Spleen (tissue), 11 donors: ENCODE measurements around the gene KRT71. TPM values are rescaled to one million over a fixed set of nuclear protein-coding genes. Genes with fewer than 3 reads are reported as not detected.

Experiments used
- DNase-seq: peaks from one replicate; pipeline ENCODE4 v3.0.0-alpha.2; 2020
- H3K27ac ChIP-seq, 8 donors: fragments of 200-600 bp; sonication (generic) in 7 of 8; 1 replicate in 4 of 8; 2 replicates in 4 of 8; pipeline versions ENCODE4 v1.5.0 to v1.8.0; 2016 to 2021; ENCODE audit warnings: inconsistent platforms in 4 of 8, mild to moderate bottlenecking in 4 of 8, moderate library complexity in 1 of 8
- H3K27me3 ChIP-seq, 7 donors: fragments of 200-600 bp; sonication (generic) in 6 of 7; replicated peaks in 1 of 7; 1 replicate in 4 of 7; 2 replicates in 3 of 7; pipeline versions ENCODE4 v1.5.0 to v1.8.0; 2016 to 2021; ENCODE audit warnings: inconsistent platforms in 3 of 7, mild to moderate bottlenecking in 1 of 7
- H3K36me3 ChIP-seq, 6 donors: fragments of 200-600 bp; sonication (generic) in 5 of 6; 1 replicate in 4 of 6; 2 replicates in 2 of 6; pipeline versions ENCODE4 v1.5.0 to v1.8.0; 2016 to 2021; ENCODE audit warnings: inconsistent platforms in 2 of 6
- H3K4me1 ChIP-seq, 6 donors: fragments of 200-600 bp; sonication (generic) in 5 of 6; 1 replicate in 3 of 6; 2 replicates in 3 of 6; pipeline versions ENCODE4 v1.5.0 to v1.8.0; 2016 to 2021; ENCODE audit warnings: inconsistent platforms in 3 of 6
- H3K4me3 ChIP-seq, 8 donors: fragments of 200-600 bp; sonication (generic) in 7 of 8; 1 replicate in 4 of 8; 2 replicates in 4 of 8; pipeline versions ENCODE4 v1.5.0 to v1.8.0; 2016 to 2021; ENCODE audit warnings: inconsistent platforms in 4 of 8, mild to moderate bottlenecking in 4 of 8, moderate library complexity in 2 of 8
- H3K9me3 ChIP-seq, 8 donors: fragments of 200-600 bp; sonication (generic) in 7 of 8; 1 replicate in 4 of 8; 2 replicates in 4 of 8; pipeline versions ENCODE4 v1.5.0 to v1.8.0; 2016 to 2021; ENCODE audit warnings: inconsistent platforms in 4 of 8
- POLR2A ChIP-seq, 3 donors: fragments of 450-650 bp; IDR thresholded peaks; one replicate each; pipeline ENCODE4 v1.5.1; 2017; ENCODE audit warnings: antibody characterized with exemption in 3 of 3, mild to moderate bottlenecking in 1 of 3
- POLR2AphosphoS5 ChIP-seq, 3 donors: sonication (generic); formaldehyde crosslinking; IDR thresholded peaks; one replicate each; pipeline ENCODE4 v1.5.1; 2017; ENCODE audit warnings: antibody characterized with exemption in 3 of 3
- WGBS, 5 donors: extraction: QIAGEN DNeasy Blood & Tissue Kit in 3 of 5; methylation state at CpG; one replicate each; pipeline versions ENCODE4 v1.1.5 to v1.1.7; 2013 to 2018; 5-methylcytosine and 5-hydroxymethylcytosine counted together
- intact Hi-C: fragments of 100-400 bp; cut with DNase I; formaldehyde crosslinking; loops from one replicate; pipeline ENCODE4 v1.15.0; 2023; ENCODE audit warnings: low total_unique reads
- polyA plus RNA-seq, 3 donors: library from polyadenylated mRNA; stranded (reverse); fragments of 200-250 nt; gene quantifications; one replicate each; pipeline ENCODE4 v1.2.1, GENCODE V29; 2013
- total RNA-seq, 7 donors: library from RNA; depleted of rRNA in 3 of 7; stranded (reverse); fragments of >200 nt in 3 of 7; fragmentation: NEBNext Ultra II Directional in 4 of 7; extraction: Animal tissue kit (Norgen Biotek cat#: 25700) in 4 of 7; gene quantifications; one replicate each; pipeline versions ENCODE4 v1.1.0 to v1.2.1, GENCODE V29; 2016 to 2021
- TF ChIP-seq, protein P1 (sequence below), 11 experiments: fragments of 200-600 bp in 7 of 11; fragments of 450-650 bp in 4 of 11; sonication (generic) in 4 of 11; IDR thresholded peaks in 8 of 11; conservative IDR thresholded peaks in 3 of 11; 1 replicate in 7 of 11; 2 replicates in 4 of 11; pipeline versions ENCODE4 v1.4.0 to v1.8.0; 2016 to 2021; ENCODE audit warnings: antibody characterized with exemption in 11 of 11, inconsistent platforms in 4 of 11, mild to moderate bottlenecking in 1 of 11
- donor health status: healthy with polysubstance abuse.
- donor health status: DM: no; HTN: no; CAD: no; lungs with moderate emphysema.
- donor health status: DM: no; HTN: no; CAD: no.
- donor health status: Bipolar disorder and iron deficiency.
- donor health status: healthy.
- donor health status: DM: no; HTN: no; CAD: no.
- donor health status: DM: yes; HTN: yes; CAD: no.

Gene KRT71
- total and polyA plus RNA-seq, 10 donors, result not detected

DNA sequence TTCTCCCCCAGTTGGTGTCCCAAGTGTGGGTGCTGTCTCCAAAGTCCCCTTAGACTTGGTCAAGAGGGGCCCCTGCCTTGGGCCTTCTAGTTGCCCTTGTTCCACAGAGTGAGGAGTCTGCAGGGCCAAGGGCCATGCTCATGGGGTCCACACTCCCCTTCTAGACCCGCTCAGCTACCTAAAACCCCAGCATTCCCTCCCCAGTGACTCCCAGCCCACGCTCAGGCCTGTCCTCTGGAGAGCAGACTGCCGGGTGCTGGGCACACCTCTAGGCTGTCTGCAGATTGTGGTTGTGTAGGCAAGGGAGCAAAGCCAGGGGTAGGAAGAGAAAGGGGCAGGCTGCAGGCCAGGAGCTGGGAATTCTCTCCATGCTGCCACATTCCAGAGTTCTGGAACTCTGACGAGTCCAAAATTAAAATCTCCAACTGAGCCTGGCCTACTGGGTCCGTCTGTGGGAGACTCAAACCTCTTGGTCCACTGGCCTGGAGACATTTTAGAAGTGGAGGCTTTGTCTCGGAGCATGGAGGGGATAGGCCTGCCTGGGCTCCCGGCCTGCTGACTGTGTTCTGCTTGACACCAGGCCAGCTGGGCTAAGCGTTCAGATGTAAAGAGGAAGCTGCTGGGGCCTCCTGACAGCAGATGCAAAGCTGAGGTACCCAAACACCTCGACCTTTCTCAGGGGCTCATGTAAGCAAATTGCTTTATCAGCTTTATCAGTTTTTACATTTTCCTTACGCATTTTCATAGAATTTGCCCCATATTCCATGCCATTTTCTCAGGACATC is 19.1 kb downstream of the KRT71 start:
- Histone ChIP-seq H3K27ac (peak overlapping the region in 1 of 8 donors; percentile 22), H3K9me3 (no peaks in the 10 kb centered on the region), H3K27me3 (peaks cover 0 to 8% (median 0%) of the 10 kb centered on the region in 7 donors), H3K4me1 (peaks cover 0 to 12% (median 0%) of the 10 kb centered on the region in 6 donors), H3K36me3 (no peaks in the 10 kb centered on the region), H3K4me3 (no peak overlapping the region)
- peak; percentile 70 for DNase-seq
- peak in 1 of 3 donors; percentile 16 for TF ChIP-seq POLR2AphosphoS5 (IDR thresholded peaks at IDR 0.05)
- TF ChIP-seq, protein P1, sequence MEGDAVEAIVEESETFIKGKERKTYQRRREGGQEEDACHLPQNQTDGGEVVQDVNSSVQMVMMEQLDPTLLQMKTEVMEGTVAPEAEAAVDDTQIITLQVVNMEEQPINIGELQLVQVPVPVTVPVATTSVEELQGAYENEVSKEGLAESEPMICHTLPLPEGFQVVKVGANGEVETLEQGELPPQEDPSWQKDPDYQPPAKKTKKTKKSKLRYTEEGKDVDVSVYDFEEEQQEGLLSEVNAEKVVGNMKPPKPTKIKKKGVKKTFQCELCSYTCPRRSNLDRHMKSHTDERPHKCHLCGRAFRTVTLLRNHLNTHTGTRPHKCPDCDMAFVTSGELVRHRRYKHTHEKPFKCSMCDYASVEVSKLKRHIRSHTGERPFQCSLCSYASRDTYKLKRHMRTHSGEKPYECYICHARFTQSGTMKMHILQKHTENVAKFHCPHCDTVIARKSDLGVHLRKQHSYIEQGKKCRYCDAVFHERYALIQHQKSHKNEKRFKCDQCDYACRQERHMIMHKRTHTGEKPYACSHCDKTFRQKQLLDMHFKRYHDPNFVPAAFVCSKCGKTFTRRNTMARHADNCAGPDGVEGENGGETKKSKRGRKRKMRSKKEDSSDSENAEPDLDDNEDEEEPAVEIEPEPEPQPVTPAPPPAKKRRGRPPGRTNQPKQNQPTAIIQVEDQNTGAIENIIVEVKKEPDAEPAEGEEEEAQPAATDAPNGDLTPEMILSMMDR (IDR thresholded peaks at IDR 0.05 in 8 of 11, conservative IDR thresholded peaks at IDR 0.05 in 3 of 11), result no peak
- WGBS, 5 donors, result 62 to 74% (median 71%) methylated on average over 8 to 10 of the region's 10 CpGs
- intact Hi-C loops, result no loop called here

DNA sequence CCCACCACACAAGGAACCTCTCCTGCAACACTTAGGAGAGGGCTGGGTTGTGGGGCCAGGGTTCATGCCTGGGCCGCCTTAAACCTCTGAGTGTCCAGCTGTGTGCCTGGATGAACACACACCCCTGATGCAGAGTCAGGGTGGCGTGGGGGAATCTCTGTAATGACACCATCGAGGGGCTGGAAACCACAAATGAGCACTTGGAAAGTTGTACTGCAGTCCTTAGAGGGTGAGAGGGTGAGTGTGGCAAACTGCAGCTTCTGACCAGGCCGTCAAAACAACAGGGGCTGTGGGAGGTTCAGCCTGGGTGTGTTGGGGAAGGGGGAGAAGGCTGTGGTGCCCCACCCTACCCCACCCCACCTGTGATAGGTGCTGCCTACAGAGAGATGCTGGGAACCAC is 20.3 kb downstream of the KRT71 start:
- intact Hi-C loops, result no loop called here
- TF ChIP-seq POLR2A (IDR thresholded peaks at IDR 0.05) (no peak), POLR2AphosphoS5 (IDR thresholded peaks at IDR 0.05) (no peak)
- TF ChIP-seq, protein P1 (IDR thresholded peaks at IDR 0.05 in 8 of 11, conservative IDR thresholded peaks at IDR 0.05 in 3 of 11), result no peak
- H3K36me3 ChIP-seq, result no peaks in the 10 kb centered on the region
- H3K27ac ChIP-seq, result peak overlapping the region in 2 of 8 donors; percentile 1 to 50
- no peak overlapping the region for H3K4me3 ChIP-seq
- 56 to 76% (median 68%) methylated on average over 4 of the region's 4 CpGs for WGBS, 5 donors
- DNase-seq, result peak; percentile 49
- H3K4me1 ChIP-seq, result peaks cover 0 to 12% (median 0%) of the 10 kb centered on the region in 6 donors
- no peaks in the 10 kb centered on the region for H3K9me3 ChIP-seq
- peaks cover 0 to 8% (median 0%) of the 10 kb centered on the region in 7 donors for H3K27me3 ChIP-seq

DNA sequence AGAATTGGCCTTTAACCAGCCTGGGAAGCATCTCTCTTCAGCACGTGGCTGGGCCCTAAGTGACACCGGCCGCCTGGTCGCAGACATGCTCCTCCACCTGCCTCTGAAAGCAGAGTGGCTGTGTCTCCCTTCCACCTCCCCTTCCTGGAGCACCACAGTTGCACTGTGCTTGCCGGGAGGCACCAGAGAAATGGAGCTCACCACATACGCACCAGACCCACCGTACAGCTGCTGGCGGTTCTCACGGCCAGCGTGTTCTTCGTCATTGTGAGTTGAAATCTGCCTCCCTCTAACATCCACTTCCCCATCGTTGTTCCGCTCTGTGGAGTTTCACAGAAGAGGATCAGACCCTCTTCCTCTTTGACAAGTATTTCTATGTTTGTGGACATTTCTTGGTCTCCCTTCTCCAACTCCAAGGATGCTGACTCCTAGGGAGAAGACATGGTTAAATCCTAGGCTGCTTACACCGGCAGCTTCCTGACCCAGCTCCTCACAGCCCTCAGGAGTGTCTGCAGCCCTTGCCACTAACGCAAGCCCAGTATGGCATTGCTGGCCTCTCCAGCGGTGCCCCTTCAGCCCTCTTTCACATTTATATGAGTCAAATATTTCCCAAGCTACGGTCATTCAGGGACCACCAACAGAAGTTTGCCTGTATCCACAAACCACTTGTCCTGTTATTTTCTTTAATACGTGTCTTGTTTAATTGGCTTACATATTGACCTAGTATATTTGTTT is 21.2 kb downstream of the KRT71 start:
- no peaks in the 10 kb centered on the region for H3K36me3 ChIP-seq
- TF ChIP-seq POLR2AphosphoS5 (IDR thresholded peaks at IDR 0.05), result peak; percentile 37 to 65 (median 41)
- TF ChIP-seq, protein P1 (IDR thresholded peaks at IDR 0.05 in 8 of 11, conservative IDR thresholded peaks at IDR 0.05 in 3 of 11), result no peak
- 51 to 72% (median 66%) methylated on average over 18 of the region's 18 CpGs for WGBS, 5 donors
- peak overlapping the region in 2 of 8 donors; percentile 50 to 53 for H3K27ac ChIP-seq
- DNase-seq, result peak; percentile 70
- peaks cover 0 to 12% (median 0%) of the 10 kb centered on the region in 6 donors for H3K4me1 ChIP-seq
- intact Hi-C loops, result no loop called here
- H3K4me3 ChIP-seq, result no peak overlapping the region
- no peaks in the 10 kb centered on the region for H3K9me3 ChIP-seq
- H3K27me3 ChIP-seq, result no peaks in the 10 kb centered on the region

DNA sequence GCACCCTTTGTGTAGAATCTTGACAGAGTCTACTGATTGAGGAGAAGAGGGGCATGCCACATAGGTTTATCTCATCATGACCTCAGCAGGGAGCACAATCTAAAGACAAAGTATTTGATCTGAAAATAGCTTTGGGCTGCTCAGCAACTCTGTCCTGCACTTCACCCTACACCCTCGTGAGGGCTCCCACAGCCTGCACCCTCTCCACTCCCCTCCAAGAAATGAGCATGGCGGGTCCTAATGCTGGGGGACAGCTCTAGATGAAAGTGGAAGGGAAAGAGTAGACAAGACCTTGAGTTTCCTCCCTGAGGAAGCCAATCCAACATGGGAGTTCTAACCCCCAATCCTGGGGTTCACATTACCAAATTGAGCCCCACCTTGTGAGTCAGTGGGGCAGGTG is 22.0 kb downstream of the KRT71 start:
- H3K4me1 ChIP-seq, result peaks cover 0 to 12% (median 0%) of the 10 kb centered on the region in 6 donors
- H3K9me3 ChIP-seq, result no peaks in the 10 kb centered on the region
- H3K27me3 ChIP-seq, result no peaks in the 10 kb centered on the region
- 77 to 94% (median 88%) methylated on average over 2 of the region's 2 CpGs for WGBS, 5 donors
- no peak overlapping the region for H3K4me3 ChIP-seq
- H3K27ac ChIP-seq, result peak overlapping the region in 2 of 8 donors; percentile 50 to 53
- H3K36me3 ChIP-seq, result no peaks in the 10 kb centered on the region
- peak; percentile 51 for DNase-seq
- intact Hi-C loops, result no loop called here
- TF ChIP-seq, protein P1 (IDR thresholded peaks at IDR 0.05 in 8 of 11, conservative IDR thresholded peaks at IDR 0.05 in 3 of 11), result no peak
- TF ChIP-seq POLR2AphosphoS5 (IDR thresholded peaks at IDR 0.05), result no peak
- no peak for TF ChIP-seq POLR2A (IDR thresholded peaks at IDR 0.05)
